Tongue (tissue), 2 donors: ENCODE results near the gene AKT3. TPM values are rescaled to one million over a fixed set of nuclear protein-coding genes. Genes with fewer than 3 reads are reported as not detected.

Experiments used
- DNase-seq: peaks from one replicate; pipeline ENCODE4 v3.0.0-alpha.2; 2015
- total RNA-seq: library from RNA; depleted of rRNA; stranded (reverse); fragments of >200 nt; gene quantifications from one replicate; pipeline ENCODE4 v1.2.3, GENCODE V29; 2014

AKT3 gene
- total RNA-seq, 1 donor from 2014 or later, result 48.3 TPM

DNA sequence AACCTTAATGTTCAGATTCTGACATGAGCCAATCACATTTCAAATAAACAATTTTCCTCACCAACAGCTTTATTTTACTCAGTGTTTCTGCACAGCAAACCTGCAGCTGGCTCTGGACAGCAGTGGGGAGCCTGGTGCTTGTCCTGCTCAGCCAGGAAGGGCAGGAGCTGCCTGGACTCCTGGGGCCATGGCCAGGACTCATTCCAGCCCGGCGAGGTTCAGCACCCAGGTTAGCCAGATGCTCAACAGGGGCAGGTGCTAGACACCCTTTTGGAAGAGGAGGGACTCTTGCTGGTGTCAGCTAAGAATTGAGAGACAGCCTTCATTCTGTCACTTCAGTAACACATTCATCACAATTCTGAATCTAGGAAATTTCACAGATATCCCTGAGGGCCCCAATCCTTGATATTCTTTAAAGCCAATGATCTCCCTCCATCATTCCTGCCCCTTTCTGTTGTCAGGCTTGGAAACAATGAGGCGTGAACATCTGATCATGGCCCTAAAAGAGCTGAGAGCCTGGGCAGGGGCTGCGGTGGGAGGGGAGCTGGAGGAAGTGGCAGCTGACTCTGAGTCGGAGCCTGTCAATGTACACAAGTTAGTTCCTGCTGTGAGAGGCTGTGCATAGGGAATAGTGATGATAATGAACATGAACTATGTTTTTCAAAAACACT lies 342.9 kb downstream of the AKT3 start:
- peak; percentile 53 for DNase-seq

DNA sequence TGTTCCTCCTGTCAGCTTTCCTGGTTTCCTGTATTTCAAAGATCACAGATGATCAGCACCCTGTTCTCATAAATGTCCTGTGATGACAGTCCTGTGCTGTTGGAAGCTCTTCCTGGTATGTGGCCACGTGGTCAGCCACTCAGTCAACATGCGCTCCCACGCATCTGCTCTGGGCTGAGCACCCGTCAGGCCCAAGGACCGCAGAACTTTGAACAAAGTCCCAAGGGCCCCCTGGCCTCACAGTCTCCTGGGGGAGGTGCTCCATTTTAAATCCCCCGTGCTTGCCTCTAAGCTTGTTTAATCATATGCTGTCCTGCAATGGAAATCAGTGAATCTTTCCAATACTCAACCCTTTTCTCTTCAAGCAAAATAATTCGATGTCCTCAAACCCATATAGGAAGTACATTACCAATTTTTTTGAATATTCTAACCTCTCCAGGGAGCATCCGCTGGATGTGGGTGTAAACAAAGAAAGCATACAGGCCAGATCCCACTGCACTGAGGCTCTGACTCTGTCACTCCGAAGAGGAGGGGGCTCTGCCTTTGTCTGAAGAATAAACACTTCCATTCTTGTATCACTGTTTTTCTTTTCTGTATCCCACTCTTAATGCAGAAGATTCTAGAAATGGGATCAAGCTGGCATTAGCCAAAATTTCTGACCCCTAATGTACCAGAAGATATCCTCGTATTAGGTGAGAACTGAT lies 343.9 kb downstream of the AKT3 start:
- no peak for DNase-seq

DNA sequence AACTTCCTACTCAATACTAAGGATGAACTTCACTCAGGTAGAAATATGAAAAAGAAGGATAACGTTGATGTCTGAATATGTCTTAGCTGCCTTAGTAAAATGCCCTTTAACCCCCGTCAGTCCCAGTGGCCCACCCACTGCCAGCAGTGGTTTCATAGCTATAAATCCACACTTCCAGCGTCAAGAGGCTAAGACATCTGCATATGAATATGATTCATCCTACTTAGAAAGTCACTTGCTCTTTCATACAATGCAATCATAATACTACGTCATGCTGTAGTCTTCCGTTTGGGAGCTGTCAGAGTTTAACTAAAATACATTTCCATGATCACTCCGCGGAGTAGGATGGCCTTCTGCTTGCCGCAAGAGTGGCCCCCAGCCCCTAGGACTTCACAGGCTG lies 346.9 kb downstream of the AKT3 start:
- DNase-seq, result no peak

DNA sequence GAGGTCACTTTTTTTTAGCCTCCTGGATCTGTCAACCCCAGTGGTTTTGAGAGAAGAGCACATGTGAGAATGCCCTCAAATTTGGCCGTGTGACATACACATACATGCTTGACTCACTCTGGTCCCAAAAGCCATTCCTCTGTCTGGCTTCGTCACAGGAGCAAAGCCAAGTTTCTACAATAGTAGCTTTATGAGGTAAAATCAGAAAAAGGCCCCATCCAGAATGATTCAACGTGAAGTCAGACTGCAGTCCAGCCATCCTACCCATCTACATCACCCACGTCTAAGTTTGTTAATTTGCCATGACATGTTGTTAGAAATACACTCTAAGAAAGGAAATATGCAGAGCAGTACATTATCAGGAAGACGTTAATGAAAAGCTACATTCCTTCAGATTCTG lies 349.0 kb downstream of the AKT3 start:
- DNase-seq, result no peak

DNA sequence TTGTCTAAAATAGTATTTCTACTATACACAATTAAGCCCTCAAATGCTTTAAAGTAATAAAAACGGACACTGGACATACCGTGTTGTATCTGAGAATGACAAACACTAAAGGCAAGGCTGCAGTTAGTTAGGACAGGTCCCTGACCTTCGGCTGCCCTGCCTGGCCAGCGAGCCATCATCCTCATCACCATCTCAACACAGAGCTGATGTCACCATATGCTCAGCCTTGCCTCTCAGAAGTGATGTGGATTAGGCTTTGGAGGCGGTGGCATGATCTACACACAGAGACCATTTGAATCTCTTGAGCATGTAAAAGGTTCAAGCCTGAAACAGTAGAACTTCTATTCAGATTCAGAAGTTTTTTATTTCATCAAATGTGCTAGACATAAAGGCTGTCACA lies 349.5 kb downstream of the AKT3 start:
- DNase-seq, result no peak

DNA sequence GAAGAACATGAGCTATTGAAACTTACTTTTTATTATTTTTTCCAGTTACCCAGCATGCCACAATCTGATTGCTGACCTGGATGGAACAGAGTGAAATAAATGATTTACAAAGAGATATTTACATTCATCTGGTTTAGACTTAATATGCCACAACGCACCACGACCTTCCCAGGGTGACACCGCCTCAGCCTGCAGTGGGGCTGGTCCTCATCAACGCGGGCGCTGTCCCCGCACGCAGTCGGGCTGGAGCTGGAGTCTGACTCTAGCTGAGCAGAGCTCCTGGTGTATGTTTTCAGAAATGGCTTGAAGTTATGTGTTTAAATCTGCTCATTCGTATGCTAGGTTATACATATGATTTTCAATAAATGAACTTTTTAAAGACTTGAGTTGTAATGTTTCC lies 350.3 kb downstream of the AKT3 start:
- no peak for DNase-seq

DNA sequence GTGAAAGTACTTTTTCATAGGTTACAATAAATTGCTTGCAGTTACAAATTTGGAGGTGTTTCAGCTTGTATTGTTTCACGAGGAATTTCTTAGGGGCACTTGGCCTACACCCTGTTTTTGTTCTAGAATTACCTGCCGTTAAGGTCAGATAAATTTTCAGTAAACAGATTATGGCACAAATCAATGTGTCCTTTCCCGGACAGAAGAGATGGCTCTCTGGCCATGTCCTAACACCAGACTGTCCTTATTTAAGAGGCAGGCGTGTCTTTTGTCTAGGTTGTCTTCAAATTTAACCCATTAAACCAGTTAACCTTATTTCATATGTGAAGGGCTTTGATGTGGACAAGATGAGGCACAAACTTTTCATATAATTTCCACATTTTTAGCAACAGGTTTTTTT lies 350.8 kb downstream of the AKT3 start:
- DNase-seq, result no peak

DNA sequence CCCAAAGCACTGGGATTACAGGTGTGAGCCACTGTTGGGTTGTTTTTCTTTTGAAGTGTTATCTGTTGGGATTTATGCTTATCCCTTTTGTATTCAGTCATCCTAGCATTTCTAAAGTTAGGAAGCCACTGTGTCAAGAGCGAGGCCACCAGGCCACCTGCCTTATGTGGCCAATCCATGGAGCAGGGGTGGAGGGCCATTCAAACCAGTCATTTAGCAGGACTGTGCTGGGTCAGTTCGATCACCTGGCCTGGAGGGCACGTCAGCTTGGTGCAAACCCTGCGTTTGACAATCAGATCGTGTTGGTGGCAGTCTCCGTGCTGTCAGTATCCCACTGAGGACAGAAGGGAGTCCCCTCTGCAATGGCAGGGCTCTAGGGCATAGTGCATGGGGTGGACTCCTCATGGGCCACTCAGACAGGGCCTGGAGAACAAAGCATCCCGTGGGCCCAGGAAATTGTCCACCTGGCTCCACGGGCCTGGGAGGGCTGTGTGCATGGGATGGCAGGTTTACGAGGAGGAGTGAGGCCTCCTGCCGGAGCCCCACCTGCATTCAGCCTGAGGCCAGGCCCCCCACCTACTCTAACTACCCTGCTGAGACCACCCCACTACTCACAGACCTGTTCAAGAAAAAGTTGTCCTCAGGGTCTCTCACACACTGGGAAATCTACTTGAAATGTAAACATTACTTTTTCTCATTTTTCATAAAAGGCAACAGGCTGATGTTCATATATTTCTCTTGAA lies 351.9 kb downstream of the AKT3 start:
- no peak for DNase-seq

DNA sequence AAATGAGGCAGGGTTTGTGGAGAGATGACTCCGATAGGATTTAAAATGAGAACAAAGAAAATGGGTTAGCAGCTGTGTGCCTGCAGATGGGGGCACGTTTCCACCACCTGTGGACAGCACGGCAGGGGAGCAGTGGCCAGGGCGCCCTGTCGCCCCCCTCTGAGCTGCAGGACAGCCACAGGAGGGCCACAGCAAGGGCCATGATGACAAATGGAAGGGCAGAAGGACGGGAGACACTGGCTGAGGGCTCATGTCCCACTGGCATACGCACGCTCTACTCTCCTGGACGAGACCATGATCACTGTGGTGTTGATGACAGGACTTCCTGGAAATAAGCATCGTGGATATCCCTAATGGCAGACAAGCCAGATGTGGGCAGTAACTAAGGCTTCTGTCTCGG lies 353.2 kb downstream of the AKT3 start:
- DNase-seq, result no peak

DNA sequence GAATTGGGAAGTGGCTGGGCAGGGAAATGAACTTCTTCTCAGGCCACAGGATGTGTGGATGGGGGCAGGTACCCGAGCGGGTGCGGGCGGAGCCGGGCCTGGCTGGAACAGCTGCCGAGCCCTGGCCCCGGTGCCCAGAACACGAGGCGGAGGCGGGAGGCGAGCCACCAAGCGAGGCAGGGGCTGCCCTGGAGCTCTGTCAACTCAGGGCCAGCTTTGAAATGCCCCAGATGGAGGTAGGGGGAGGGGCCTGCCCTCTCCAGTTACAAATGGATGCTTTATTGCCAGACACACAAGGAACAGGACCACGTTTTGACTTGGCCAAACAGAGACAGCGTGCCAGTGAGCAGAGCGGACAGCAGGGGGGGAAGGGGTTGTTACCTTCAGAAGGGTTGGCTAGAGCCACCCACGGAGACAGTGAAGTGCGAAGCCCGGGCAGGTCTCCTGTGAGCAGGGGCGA lies 353.8 kb downstream of the AKT3 start:
- peak; percentile 57 for DNase-seq

DNA sequence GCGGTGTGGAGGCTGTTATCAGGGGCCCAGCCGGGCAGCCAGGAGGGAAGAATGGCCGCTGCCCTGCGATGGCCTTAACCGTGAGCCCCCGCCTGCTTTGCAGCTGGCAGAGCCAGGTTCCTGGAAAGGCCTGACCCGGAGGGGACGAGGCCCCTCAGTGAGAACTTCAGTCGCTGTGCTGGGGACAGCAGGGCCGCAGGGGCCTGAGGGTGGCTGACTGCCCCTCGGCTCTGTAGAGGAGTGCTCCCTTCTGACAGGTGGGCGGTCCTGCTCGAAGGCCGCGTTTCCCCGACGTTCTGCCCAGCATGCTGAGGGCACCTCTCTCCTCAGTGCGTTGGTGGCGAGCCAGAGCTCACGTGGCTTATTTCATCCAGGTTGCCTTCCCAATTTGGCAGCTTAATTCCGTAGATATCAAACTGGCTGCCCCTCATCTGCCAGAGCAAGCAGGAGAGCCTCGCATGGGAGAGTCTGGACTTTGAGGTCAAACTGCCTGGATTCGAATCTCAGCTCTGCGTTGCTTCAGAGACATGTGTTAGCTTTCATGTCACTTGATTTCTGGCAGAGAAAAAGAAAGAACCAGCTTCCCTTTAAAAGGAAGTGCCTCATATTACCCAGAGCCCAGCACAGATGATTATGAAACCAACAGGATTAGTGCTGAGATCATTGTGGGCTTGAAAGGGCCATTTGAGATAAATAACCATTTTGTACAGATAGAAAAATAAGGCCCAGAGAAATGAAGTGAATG lies 354.4 kb downstream of the AKT3 start:
- DNase-seq, result peak; percentile 32

DNA sequence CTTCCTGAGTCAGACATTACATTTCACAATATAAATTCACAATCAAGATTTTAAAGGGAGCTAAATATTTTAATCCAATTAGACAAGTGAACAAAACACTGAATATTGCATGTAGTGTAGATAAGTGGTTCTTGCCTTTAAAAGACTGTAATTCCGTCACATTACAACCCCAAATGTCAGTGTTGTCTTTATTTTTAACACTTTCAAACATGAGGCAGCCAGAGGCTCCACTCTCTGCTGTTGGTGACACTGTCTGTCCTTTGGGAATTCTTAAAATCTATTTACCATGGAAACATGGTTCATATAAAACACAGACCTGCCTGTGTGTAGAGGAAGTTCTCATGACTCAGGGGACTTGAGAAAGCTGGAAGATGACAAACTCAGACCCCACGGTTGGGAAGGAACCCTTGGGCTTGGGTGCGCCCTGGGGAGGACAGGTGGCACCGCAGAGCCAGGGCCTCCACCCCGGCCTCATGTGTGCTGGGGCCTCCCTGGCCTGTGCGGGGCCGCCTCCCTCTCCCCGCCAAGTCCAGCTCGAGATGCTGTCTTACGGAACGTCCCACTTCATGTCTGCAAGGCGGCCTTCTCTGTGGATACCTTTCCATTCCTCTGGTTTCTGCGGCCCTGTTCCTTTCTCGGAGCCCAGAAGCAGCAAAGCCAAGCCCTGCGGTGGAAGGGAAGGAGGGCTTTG lies 355.2 kb downstream of the AKT3 start:
- DNase-seq, result no peak

DNA sequence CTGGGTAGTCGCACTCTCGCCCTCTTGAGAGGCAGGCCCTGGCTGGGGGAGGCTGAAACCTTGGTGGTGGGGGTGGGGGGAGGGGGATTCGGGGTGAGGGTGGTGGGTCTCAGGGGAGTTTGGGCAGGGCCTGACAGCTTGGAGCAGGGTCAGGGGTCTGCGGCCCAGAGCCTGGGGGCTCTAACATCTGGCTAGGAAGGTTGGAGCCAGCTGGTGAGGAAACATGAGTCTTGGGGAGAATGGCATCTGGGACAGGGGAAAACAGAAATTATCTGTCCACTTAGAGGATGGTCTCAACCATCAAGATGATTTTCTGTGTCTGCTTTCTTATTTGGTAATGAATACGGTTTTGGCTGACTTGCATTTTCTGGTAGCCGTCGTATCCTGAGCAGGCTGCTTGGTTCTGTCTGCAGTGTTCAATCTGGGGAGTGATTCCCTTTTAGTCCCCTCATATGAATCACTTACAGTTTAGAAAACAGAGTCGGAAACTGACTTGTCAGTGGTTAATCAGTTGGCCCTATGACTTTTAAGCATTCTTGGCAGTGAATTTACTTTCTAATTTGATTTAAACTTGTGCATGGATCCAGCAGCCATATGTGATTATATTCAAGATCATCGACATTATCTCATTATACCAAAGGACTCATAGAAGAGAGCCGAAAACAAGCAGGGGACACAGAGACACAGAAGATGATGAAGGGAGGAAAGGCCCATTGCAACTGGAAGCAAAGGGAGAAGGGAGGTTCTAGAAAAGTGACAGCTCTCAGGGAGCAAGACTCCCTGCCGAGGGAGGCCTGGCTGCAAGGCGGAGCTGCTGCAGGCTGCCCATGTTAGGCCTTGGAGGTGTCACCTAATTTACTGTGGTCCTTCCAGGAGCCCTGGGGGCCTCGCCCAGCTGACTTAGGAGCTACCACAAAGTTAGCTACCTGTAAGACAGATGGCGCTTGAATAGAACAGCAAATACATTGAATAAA lies 356.6 kb downstream of the AKT3 start:
- no peak for DNase-seq

DNA sequence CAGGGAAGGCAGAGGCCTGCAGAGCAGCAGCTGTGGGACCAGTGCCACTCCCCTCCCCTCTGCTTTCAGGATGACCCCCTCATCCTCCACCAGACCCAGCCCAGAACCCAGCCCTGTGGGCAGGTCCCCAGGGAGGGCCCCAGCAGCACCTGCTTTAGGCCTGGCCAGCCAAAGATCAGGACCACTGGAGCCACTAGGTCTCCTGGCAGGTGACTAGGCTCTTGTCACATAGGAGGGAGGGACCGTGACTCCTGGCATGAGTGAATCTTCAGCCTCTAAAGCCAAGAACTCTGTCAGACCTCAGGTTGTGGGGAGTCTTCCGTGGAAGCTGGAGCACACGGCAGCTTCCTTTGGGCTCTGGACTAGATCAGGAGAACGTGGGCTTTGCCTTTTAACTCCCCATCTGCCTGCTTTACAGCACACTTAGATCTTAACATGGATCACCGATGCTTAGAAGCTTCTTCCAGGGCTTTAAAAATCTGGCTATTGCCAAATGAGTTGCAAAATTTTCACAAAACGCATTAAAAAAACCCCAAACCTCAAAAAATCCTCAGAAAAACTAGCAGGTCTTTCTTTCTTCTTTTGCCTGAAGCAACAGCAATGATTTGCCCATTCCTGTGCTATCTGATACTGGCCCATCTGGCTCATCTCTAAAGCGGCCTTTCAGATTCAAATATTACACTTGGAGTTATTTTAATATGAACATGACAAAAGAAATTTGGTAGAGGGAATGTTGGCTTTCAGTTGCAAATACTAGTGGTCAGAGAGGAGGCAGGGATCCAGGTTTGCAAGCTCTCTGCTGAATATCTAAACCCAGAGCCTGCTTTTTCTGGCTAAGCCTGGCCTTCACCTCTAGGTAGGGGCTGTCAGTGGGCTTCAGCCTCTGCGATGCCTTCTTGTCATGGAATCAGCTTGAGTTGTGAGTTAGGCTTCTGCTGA lies 359.0 kb downstream of the AKT3 start:
- no peak for DNase-seq

DNA sequence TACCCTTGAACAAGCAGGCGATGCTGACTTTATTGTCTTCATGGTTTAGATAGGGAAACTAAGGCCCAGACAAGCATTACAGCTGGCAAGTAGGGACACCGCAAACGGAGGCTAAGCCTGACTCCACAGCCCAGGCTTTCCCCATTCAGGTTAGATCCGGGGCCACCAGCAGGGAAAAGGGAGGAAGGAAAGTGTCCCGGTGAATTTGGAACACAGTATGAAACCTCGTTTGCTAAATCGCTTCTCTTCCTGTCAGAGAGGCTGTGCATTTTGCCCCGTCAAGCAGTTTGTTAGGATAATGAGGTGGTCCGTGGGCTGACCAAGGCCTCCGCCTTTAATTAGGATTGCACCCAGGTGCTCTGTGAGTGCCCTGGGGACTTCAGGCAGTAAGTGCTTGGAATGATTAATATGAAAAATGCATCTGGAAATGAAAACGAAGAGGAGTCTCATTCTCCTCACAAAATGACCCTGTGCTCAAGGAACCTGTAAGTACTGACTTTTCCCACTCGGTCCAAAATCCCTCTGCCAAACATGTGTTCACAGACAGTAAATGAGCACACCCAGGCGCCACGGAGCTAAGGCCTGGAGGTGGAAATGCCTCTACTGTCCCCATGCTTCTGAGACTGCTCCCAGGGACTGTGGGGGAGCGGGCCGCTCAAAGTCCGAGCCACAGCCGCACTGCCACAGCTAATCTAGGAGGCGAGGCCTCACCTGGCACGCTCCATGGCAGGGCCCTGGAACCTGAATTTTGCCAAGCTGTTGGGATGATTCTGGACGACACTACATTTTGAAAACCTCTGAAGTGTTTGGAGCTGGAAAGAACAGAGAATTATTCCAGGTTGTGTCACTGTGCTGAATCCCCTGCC lies 360.1 kb downstream of the AKT3 start:
- DNase-seq, result peak; percentile 50

DNA sequence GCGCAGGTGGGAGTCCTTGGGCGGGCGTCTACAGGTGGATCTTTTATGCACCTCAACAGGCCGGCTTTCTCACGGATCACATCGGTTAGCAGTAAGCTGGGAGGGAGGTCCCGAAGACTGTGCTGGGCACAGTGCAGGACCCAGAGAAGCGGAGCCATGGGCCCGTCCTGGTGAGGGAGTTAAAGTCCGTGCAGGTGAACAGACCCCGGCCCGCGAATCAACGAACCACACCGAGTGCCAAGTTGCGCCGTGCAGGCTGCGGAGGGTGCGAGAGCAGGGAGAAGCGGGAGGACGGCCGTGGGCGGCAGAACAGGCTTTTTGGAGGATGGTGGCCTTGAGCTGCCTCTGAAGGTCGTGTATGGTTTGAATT lies 360.9 kb downstream of the AKT3 start:
- DNase-seq, result no peak

DNA sequence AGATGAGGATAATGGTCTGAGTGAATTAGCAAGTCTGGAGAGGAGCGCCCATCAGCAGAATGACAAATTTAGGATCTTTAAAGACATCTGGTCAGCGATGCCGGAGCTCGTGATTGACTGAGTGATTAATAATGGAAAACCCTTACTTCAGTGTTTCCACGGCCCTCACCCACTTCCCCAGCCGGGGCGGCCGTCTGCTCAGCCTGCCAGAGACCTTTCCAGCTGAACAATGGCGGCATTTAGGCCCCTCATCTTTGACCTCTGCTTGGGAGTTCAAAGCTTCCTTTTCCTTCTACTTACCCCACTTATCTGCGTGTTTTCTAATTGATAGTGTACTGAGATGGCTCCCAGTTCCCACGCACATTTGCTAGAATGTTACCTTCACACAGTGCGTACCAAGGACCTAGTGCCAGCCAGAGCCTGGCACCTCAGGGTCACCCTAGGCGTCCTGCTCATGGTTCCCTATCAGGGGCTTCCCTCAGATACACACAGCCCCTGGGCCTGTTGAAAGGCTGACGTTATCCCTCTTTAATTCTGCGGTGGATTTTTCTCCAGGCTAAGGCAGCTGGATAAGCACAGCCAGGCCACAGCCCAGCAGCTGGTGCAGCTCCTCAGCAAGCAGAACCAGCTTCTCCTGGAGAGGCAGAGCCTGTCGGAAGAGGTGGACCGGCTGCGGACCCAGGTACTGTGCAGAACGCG lies 361.4 kb downstream of the AKT3 start:
- peak; percentile 35 for DNase-seq

DNA sequence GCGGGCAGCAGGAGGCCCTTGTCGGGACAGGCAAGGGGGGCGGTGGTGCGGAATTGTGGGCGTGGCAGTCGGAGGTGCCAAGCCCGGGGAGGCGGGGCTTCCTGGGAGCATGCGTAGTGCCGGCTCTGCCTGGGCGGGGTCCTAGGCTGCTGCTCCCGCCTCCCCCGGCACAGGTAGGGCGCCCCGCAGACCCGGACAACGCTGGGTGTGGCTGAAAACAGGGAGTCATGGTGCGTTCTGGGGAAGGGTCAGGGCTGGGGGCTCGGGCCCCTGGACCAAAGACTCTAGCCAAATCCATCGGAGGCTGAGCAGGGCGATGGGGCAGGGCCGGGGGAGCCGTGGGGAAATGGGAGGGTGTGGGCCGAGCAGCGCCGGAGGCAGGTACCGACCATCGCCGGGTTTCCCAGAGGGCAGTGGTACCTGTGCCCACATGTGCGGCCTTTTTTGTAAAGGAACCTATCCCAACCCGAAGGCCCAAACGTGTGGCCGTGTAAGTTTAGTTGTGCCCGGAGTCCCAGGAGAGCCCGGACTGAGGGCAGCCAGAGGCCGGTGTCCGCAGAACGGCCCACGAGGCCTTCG lies 362.3 kb downstream of the AKT3 start:
- no peak for DNase-seq
